HepG2 (cell line): ENCODE measurements around the gene PPP1R14D. TPM values are rescaled to one million over a fixed set of nuclear protein-coding genes. Genes with fewer than 3 reads are reported as not detected.
A peak's percentile ranks its signal among the peaks of the same experiment; 100 is the strongest.

ENCODE experiments used
- AHDC1 ChIP-seq: sonication (generic); formaldehyde crosslinking; IDR thresholded peaks from 2 replicates; pipeline ENCODE4 v1.5.1; 2020; ENCODE audit warnings: mild to moderate bottlenecking, missing genetic modification reagents, borderline replicate concordance
- DBP ChIP-seq: sonication (generic); formaldehyde crosslinking; IDR thresholded peaks from 2 replicates; pipeline ENCODE4 v1.4.0; 2020; ENCODE audit warnings: missing genetic modification reagents; ENCODE audit errors: not compliant biosample characterization
- DDIT3 ChIP-seq: sonication (generic); formaldehyde crosslinking; IDR thresholded peaks from 2 replicates; pipeline ENCODE4 v1.4.0; 2020; ENCODE audit warnings: mild to moderate bottlenecking, missing genetic modification reagents
- DRAP1 ChIP-seq: IDR thresholded peaks from 2 replicates; pipeline ENCODE4 v1.6.1; 2016; ENCODE audit warnings: missing genetic modification reagents, missing compliant biosample characterization
- EHMT2 ChIP-seq: fragments of 200-600 bp; sonication (generic); IDR thresholded peaks from 2 replicates; pipeline ENCODE4 v1.7.0; 2017; ENCODE audit warnings: antibody characterized with exemption, low read depth, low read length, borderline replicate concordance
- HMGXB4 ChIP-seq, 2 experiments: sonication (generic) in 1 of 2; formaldehyde crosslinking in 1 of 2; IDR thresholded peaks; 2 replicates each; pipeline versions ENCODE4 v1.4.0 to v1.6.1; 2018 to 2020; ENCODE audit warnings: missing genetic modification reagents in 2 of 2, borderline replicate concordance in 1 of 2, low read depth in 1 of 2, mild to moderate bottlenecking in 1 of 2, missing biosample characterization in 1 of 2
- LCORL ChIP-seq, 2 experiments: fragments of 450-650 bp in 1 of 2; sonication (generic) in 1 of 2; formaldehyde crosslinking in 1 of 2; IDR thresholded peaks; 2 replicates each; pipeline versions ENCODE4 v1.5.0 to v1.6.1; 2017 to 2020; ENCODE audit warnings: antibody characterized with exemption in 1 of 2, missing genetic modification reagents in 1 of 2
- MEIS2 ChIP-seq: sonication (generic); formaldehyde crosslinking; IDR thresholded peaks from 2 replicates; pipeline ENCODE4 v1.9.0; 2021; ENCODE audit warnings: mild to moderate bottlenecking, missing genetic modification reagents
- PAX8 ChIP-seq: sonication (generic); formaldehyde crosslinking; IDR thresholded peaks from 2 replicates; pipeline ENCODE4 v1.8.0; 2022; ENCODE audit warnings: mild to moderate bottlenecking, missing genetic modification reagents, borderline replicate concordance
- RFXAP ChIP-seq: sonication (generic); formaldehyde crosslinking; IDR thresholded peaks from 2 replicates; pipeline ENCODE4 v1.4.0; 2020; ENCODE audit warnings: missing genetic modification reagents, borderline replicate concordance
- SIN3A ChIP-seq: IDR thresholded peaks from 2 replicates; pipeline ENCODE4 v1.6.1; 2011; ENCODE audit warnings: low read depth, mild to moderate bottlenecking, control low read depth, low read length, borderline replicate concordance
- ZNF230 ChIP-seq: sonication (generic); formaldehyde crosslinking; IDR thresholded peaks from 2 replicates; pipeline ENCODE4 v1.4.0; 2020; ENCODE audit warnings: mild to moderate bottlenecking, missing genetic modification reagents
- ZNF557 ChIP-seq: sonication (generic); formaldehyde crosslinking; IDR thresholded peaks from 2 replicates; pipeline ENCODE4 v1.4.0; 2020; ENCODE audit warnings: missing genetic modification reagents
- ZSCAN12 ChIP-seq: sonication (generic); formaldehyde crosslinking; IDR thresholded peaks from 2 replicates; pipeline ENCODE4 v1.9.0; 2021; ENCODE audit warnings: mild to moderate bottlenecking, missing genetic modification reagents
- ZZZ3 ChIP-seq: sonication (generic); formaldehyde crosslinking; IDR thresholded peaks from 2 replicates; pipeline ENCODE4 v1.4.0; 2020; ENCODE audit warnings: missing genetic modification reagents, mild to moderate bottlenecking, borderline replicate concordance
- polyA plus RNA-seq, 8 experiments: library from polyadenylated mRNA; depleted of rRNA in 3 of 8; stranded (reverse) in 7 of 8; unstranded in 1 of 8; fragments of >200 nt; fragmentation: Illumina TruSeq in 4 of 8; extraction: Trizol in 4 of 8; gene quantifications; 2 replicates each; pipeline versions ENCODE4 v1.2.1 to v1.2.3, GENCODE V29; 2011 to 2016; ENCODE audit warnings: low read depth in 4 of 8, missing spikeins in 1 of 8, mixed read lengths in 1 of 8; ENCODE audit not compliant: insufficient read depth in 1 of 8
- total RNA-seq, 5 experiments: library from RNA; depleted of rRNA; stranded (reverse); fragments of >200 nt; fragmentation: Illumina TruSeq; extraction: Trizol; gene quantifications; 2 replicates each; pipeline ENCODE4 v1.2.3, GENCODE V29; 2016; ENCODE audit warnings: low read depth in 1 of 5

The PPP1R14D gene
- total and polyA plus RNA-seq, 2 of the 13 experiments (the other 11 are each of a cell fraction or from before 2014, with no cell fraction given), result 0.53 to 0.55 TPM

- TF ChIP-seq AHDC1 (CRISPR knock-in tag) (no peak), ZNF557 (CRISPR knock-in tag) (peak; percentile 67; the same call in 1 of the 2 replicates), SIN3A (no peak), DRAP1 (CRISPR knock-in tag) (0 out of 2 replicates have a peak, but pooled peaks have one; percentile 32), DDIT3 (CRISPR knock-in tag) (no peak), DBP (CRISPR knock-in tag) (peak; percentile 64), ZNF230 (CRISPR knock-in tag) (0 out of 2 replicates have a peak, but pooled peaks have one; percentile 34), MEIS2 (CRISPR knock-in tag) (0 out of 2 replicates have a peak, but pooled peaks have one; percentile 49), EHMT2 (no peak), ZSCAN12 (peak; percentile 71; the same call in 1 of the 2 replicates), PAX8 (no peak), LCORL (IDR thresholded peaks at IDR 0.05) (no peak), LCORL (CRISPR knock-in tag; IDR thresholded peaks at IDR 0.05) (peak; percentile 65), ZZZ3 (CRISPR knock-in tag) (no peak), HMGXB4 (CRISPR knock-in tag; IDR thresholded peaks at IDR 0.05; ENCODE audit: borderline replicate concordance in 1 of 2, low read depth in 1 of 2) (peak; percentile 37 to 86; a peak in 3 of 4 replicates), RFXAP (CRISPR knock-in tag) (peak; percentile 73; the same call in 1 of the 2 replicates)
Observed at GRCh38 chr15:40873694-40874561, 45.4 kb upstream of the PPP1R14D start, which contains the start of gene RHOV (continued).
